ENCODE measurements around the gene TMPRSS3. TPM values are rescaled to one million over a fixed set of nuclear protein-coding genes. Genes with fewer than 3 reads are reported as not detected.

The TMPRSS3 gene
- total RNA-seq, 4 donors from 2014 or later = 0.34 TPM; not detected in 3

- TF ChIP-seq CTCF (IDR thresholded peaks at IDR 0.05; ENCODE audit: low read depth) = no peak
Measured at GRCh38 chr21:42429021-42429420, 33.2 kb upstream of the TMPRSS3 start.

- no peak for TF ChIP-seq CTCF (IDR thresholded peaks at IDR 0.05; ENCODE audit: low read depth)
Measured at GRCh38 chr21:42427809-42428419, 32.1 kb upstream of the TMPRSS3 start.

- no peak for TF ChIP-seq CTCF (IDR thresholded peaks at IDR 0.05; ENCODE audit: low read depth)
Measured at GRCh38 chr21:42426876-42427480, 31.1 kb upstream of the TMPRSS3 start.

GRCh38 chr21:42426424-42426823 lies 30.6 kb upstream of the TMPRSS3 start:
- TF ChIP-seq CTCF (IDR thresholded peaks at IDR 0.05; ENCODE audit: low read depth) = no peak

- no peak for TF ChIP-seq CTCF (IDR thresholded peaks at IDR 0.05; ENCODE audit: low read depth)
Measured at GRCh38 chr21:42425591-42425990, 29.7 kb upstream of the TMPRSS3 start.

GRCh38 chr21:42424914-42425541 lies 29.2 kb upstream of the TMPRSS3 start:
- no peak for TF ChIP-seq CTCF (IDR thresholded peaks at IDR 0.05; ENCODE audit: low read depth)

- TF ChIP-seq CTCF (IDR thresholded peaks at IDR 0.05; ENCODE audit: low read depth) = no peak
Measured at GRCh38 chr21:42423685-42424084, 27.8 kb upstream of the TMPRSS3 start.

Measured in subcutaneous adipose tissue (tissue), 4 donors.